ENCODE data around the gene IQGAP1. TPM values are rescaled to one million over a fixed set of nuclear protein-coding genes. Genes with fewer than 3 reads are reported as not detected.

The IQGAP1 gene
- polyA plus RNA-seq, 2 of the 4 experiments (the other 2 are of a cell fraction) = 100 to 168 TPM

- Histone ChIP-seq H3K27ac (no peak overlapping the region), H3K4me3 (no peak overlapping the region), H3K9me3 (no peaks in the 10 kb centered on the region), H3K4me1 (peaks cover 4% of the 10 kb centered on the region), H3K4me2 (no peak overlapping the region)
- WGBS (ENCODE audit: missing lambda C conversion rate) = 85% methylated on average over 6 of the region's 6 CpGs
- ATAC-seq (no peak), DNase-seq (ENCODE audit: low read depth in 1 of 2, low spot score in 1 of 2) (no peak), FAIRE-seq (no peak)
- TF ChIP-seq HMGXB4 (CRISPR knock-in tag; IDR thresholded peaks at IDR 0.05; ENCODE audit: borderline replicate concordance) (no peak), ZNF302 (CRISPR knock-in tag; IDR thresholded peaks at IDR 0.05) (no peak), FOSL2 (IDR thresholded peaks at IDR 0.05) (no peak), FOSL2 (CRISPR knock-in tag; IDR thresholded peaks at IDR 0.05) (no peak), RNF2 (IDR thresholded peaks at IDR 0.05; ENCODE audit: borderline replicate concordance, low read depth) (no peak), RARB (CRISPR knock-in tag; IDR thresholded peaks at IDR 0.05) (no peak), EP300 (IDR thresholded peaks at IDR 0.05) (no peak)
- TF ChIP-seq, protein P1, sequence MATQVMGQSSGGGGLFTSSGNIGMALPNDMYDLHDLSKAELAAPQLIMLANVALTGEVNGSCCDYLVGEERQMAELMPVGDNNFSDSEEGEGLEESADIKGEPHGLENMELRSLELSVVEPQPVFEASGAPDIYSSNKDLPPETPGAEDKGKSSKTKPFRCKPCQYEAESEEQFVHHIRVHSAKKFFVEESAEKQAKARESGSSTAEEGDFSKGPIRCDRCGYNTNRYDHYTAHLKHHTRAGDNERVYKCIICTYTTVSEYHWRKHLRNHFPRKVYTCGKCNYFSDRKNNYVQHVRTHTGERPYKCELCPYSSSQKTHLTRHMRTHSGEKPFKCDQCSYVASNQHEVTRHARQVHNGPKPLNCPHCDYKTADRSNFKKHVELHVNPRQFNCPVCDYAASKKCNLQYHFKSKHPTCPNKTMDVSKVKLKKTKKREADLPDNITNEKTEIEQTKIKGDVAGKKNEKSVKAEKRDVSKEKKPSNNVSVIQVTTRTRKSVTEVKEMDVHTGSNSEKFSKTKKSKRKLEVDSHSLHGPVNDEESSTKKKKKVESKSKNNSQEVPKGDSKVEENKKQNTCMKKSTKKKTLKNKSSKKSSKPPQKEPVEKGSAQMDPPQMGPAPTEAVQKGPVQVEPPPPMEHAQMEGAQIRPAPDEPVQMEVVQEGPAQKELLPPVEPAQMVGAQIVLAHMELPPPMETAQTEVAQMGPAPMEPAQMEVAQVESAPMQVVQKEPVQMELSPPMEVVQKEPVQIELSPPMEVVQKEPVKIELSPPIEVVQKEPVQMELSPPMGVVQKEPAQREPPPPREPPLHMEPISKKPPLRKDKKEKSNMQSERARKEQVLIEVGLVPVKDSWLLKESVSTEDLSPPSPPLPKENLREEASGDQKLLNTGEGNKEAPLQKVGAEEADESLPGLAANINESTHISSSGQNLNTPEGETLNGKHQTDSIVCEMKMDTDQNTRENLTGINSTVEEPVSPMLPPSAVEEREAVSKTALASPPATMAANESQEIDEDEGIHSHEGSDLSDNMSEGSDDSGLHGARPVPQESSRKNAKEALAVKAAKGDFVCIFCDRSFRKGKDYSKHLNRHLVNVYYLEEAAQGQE (IDR thresholded peaks at IDR 0.05) = no peak
- ChIA-PET CTCF (interaction anchor here (1.3 to 2.0 kb wide), 3 partner anchors 9 to 24 kb away, joined by 3 to 7 read pairs (median 5); no protein-coding TSS in a partner anchor), POLR2A (no interaction called here)
Observed at GRCh38 chr15:90348456-90348855, 39.6 kb upstream of the IQGAP1 start.

GRCh38 chr15:90349072-90349471 is 39.0 kb upstream of the IQGAP1 start:
- no peak for ATAC-seq
- 88% methylated on average over 21 of the region's 21 CpGs for WGBS (ENCODE audit: missing lambda C conversion rate)
- ChIA-PET CTCF (interaction anchor here (0.7 to 2.0 kb wide), 5 partner anchors 8 to 278 kb away, joined by 3 to 7 read pairs (median 5); no protein-coding TSS in a partner anchor), POLR2A (no interaction called here)
- H3K4me1 ChIP-seq = no peaks in the 10 kb centered on the region
- no peaks in the 10 kb centered on the region for H3K9me3 ChIP-seq
- DNase-seq (ENCODE audit: low read depth in 1 of 2, low spot score in 1 of 2) = no peak
- no peak overlapping the region for H3K27ac ChIP-seq
- FAIRE-seq = no peak
- no peak for TF ChIP-seq ESRRA (IDR thresholded peaks at IDR 0.05; ENCODE audit: borderline replicate concordance, low read length)
- TF ChIP-seq EHMT2 (IDR thresholded peaks at IDR 0.05; ENCODE audit: low read depth) = no peak
- TF ChIP-seq ZFP36 (IDR thresholded peaks at IDR 0.05; ENCODE audit: borderline replicate concordance, partially characterized antibody) = no peak
- no peak for TF ChIP-seq NR3C1 (IDR thresholded peaks at IDR 0.05)
- TF ChIP-seq, protein P2, sequence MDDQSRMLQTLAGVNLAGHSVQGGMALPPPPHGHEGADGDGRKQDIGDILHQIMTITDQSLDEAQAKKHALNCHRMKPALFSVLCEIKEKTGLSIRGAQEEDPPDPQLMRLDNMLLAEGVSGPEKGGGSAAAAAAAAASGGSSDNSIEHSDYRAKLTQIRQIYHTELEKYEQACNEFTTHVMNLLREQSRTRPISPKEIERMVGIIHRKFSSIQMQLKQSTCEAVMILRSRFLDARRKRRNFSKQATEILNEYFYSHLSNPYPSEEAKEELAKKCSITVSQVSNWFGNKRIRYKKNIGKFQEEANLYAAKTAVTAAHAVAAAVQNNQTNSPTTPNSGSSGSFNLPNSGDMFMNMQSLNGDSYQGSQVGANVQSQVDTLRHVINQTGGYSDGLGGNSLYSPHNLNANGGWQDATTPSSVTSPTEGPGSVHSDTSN (IDR thresholded peaks at IDR 0.05) = no peak
- no peak overlapping the region for H3K4me3 ChIP-seq
- H3K4me2 ChIP-seq = no peak overlapping the region

- Histone ChIP-seq H3K4me2 (no peak overlapping the region), H3K9me3 (no peaks in the 10 kb centered on the region), H3K27ac (no peak overlapping the region), H3K4me3 (no peak overlapping the region), H3K4me1 (no peaks in the 10 kb centered on the region)
- ChIA-PET CTCF (interaction anchor here (0.7 to 6.2 kb wide), 6 partner anchors 10 to 279 kb away, joined by 3 to 35 read pairs (median 6); no protein-coding TSS in a partner anchor), POLR2A (no interaction called here)
- ATAC-seq = no peak
- no peak for FAIRE-seq
- no peak for DNase-seq (ENCODE audit: low read depth in 1 of 2, low spot score in 1 of 2)
- 84% methylated on average over 9 of the region's 9 CpGs for WGBS (ENCODE audit: missing lambda C conversion rate)
- TF ChIP-seq ZC3H11A (IDR thresholded peaks at IDR 0.05) (0 out of 2 replicates have a peak, but pooled peaks have one; percentile 15), EP300 (IDR thresholded peaks at IDR 0.05) (no peak)
Observed at GRCh38 chr15:90349821-90350220, 38.2 kb upstream of the IQGAP1 start.

Measured in A549 (cell line).